ENCODE measurements around the gene PPP1CA. TPM values are rescaled to one million over a fixed set of nuclear protein-coding genes. Genes with fewer than 3 reads are reported as not detected.
"Not testable (repeated sequence)": the region's sequence is repeated elsewhere in the genome, so short reads cannot be mapped to it uniquely, and the experiment has no call there.

The PPP1CA gene
- total RNA-seq, 2 donors from 2014 or later: 211 to 244 TPM

DNA sequence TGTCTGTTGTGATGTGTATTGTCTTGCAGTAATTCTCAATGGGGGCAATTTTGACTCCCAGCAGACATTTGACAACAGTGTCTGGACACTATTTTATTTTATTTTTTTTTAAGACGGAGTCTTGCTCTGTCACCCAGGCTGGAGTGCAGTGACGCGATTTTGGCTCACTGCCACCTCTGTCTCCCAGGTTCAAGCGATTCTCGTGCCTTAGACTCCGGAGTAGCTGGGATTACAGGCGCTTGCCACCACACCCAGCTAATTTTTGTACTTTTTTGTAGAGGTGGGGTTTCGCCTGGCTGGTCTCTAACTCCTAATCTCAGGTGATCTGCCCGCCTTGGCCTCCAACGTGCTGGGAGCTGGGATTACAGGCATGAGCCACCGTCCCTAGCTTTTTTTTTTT is 28.1 kb upstream of the PPP1CA start:
- ATAC-seq (replicated peaks in 1 of 2): no peak
- Mint-ChIP-seq H3K27ac (peak overlapping the region; percentile 65), H3K36me3 (ENCODE audit: insufficient read depth in 2 of 2) (peaks cover 0 to 8% of the 10 kb centered on the region in 2 donors), H3K4me1 (ENCODE audit: low read depth) (peaks cover 61% of the 10 kb centered on the region), H3K4me3 (peak overlapping the region; percentile 91 to 99), H3K27me3 (ENCODE audit: low read depth) (no peaks in the 10 kb centered on the region), H3K9me3 (no peaks in the 10 kb centered on the region)
- DNase-seq: no peak

DNA sequence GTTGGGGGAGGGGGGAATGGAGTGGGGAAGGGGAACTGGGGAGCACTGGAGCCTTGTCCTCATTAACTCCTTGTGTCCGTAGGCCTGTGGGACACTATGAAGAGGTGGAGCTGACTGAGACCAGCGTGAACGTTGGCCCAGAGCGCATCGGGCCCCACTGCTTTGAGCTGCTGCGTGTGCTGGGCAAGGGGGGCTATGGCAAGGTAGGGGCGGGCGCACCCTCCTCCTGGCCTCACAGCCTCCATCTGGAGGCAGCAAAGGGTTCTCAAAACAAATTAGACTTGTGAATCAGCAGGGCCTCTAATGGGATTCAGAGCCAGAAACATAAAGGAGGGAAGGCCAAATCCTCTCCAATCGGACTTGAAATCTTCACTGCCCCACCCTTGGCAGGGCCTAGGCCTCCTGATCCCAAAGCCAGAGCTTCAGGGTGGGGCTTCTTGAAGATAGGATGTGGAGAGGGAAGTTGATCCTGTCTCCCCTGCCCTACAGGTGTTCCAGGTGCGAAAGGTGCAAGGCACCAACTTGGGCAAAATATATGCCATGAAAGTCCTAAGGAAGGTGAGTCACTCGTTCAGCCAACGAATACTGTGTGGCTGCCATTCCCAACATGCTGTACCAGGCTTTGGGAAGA is 27.5 kb upstream of the PPP1CA start:
- H3K4me1 Mint-ChIP-seq (ENCODE audit: low read depth): peaks cover 58% of the 10 kb centered on the region
- ATAC-seq (replicated peaks in 1 of 2): no peak
- peak in 1 of 2 donors; percentile 8 for DNase-seq
- no peaks in the 10 kb centered on the region for H3K9me3 Mint-ChIP-seq
- H3K36me3 Mint-ChIP-seq (ENCODE audit: insufficient read depth in 2 of 2): peaks cover 0 to 7% of the 10 kb centered on the region in 2 donors
- H3K27ac Mint-ChIP-seq: peak overlapping the region; percentile 89
- H3K27me3 Mint-ChIP-seq (ENCODE audit: low read depth): no peaks in the 10 kb centered on the region
- peak overlapping the region; percentile 91 to 99 for H3K4me3 Mint-ChIP-seq

DNA sequence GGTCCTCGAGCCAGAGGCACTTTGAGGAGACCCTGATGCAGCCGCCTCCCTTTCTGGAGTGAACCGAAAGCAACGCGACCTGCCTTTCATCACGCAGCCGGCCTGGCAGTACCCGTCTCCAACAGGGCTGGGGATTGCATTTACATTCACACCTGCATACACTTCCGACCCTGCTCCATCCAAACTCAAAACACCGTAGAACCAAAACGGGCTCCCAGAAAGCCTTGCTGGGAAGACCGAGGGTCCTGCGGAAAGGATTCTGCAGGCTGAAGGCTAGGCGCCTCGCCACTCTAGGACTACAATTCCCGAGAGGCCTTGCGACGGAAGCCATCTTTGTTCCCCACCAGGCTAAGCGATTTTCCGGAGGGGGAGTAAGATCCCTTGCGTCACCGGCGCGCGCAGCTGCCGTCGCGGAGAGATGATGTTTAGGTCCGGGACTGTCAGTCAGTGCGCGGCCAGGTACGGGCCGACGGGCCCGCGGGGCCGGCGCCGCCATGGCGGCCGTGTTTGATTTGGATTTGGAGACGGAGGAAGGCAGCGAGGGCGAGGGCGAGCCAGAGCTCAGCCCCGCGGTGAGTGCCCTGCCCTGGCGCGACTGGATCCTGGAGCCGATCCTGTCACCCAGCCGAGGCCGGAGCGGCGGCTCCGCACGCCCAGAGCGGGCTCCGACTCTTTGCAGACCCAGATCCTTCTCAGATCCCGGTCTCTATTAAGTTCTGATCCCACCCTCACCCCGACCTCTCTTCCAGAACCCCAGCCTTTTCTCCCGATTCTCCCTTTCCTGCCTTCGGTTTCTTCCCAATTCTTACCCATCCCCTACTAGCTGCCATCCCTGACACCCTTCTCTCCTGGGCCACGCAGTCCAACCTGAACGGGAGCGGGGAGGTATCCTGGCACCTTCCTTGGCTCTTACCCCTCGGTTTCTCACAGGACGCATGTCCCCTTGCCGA is 26.7 kb upstream of the PPP1CA start, which contains the start of gene RPS6KB2:
RPS6KB2 (plus strand) TSS at position 443 of the 950 bp plus-strand sequence; CDS start at position 495, 52 bp downstream.
- Mint-ChIP-seq H3K36me3 (ENCODE audit: insufficient read depth in 2 of 2) (peaks cover 0 to 7% of the 10 kb centered on the region in 2 donors), H3K27ac (peak within 1 kb of the TSS; percentile 96), H3K9me3 (no peaks in the 10 kb centered on the region), H3K4me3 (peak within 1 kb of the TSS; percentile 91 to 99), H3K27me3 (ENCODE audit: low read depth) (no peaks in the 10 kb centered on the region), H3K4me1 (ENCODE audit: low read depth) (peaks cover 52% of the 10 kb centered on the region)
- ATAC-seq (replicated peaks in 1 of 2): peak; percentile 92 to 95
- DNase-seq: peak; percentile 99

DNA sequence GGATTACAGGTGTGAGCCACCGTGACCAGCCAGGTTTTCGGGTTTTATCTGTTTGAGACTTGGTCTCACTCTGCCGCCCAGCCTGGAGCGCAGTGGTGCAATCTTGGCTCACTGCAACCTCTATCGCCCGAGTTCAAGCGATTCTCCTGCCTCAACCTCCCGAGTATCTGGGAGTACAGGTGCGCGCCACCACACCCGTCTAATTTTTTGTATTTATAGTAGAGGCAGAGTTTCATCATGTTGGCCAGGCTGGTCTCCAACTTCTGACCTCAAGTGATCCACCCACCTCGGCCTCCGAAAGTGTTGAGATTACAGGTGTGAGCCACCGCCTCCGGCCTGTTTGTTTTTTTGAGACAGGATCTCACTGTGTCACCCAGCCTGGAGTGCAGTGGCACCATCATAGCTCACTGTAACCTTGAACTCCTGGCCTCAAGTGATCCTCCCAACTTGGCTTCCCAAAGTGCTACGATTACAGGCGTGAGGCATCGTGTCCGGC is 25.8 kb upstream of the PPP1CA start:
- ATAC-seq (replicated peaks in 1 of 2): peak in 1 of 2 donors; percentile 15

DNA sequence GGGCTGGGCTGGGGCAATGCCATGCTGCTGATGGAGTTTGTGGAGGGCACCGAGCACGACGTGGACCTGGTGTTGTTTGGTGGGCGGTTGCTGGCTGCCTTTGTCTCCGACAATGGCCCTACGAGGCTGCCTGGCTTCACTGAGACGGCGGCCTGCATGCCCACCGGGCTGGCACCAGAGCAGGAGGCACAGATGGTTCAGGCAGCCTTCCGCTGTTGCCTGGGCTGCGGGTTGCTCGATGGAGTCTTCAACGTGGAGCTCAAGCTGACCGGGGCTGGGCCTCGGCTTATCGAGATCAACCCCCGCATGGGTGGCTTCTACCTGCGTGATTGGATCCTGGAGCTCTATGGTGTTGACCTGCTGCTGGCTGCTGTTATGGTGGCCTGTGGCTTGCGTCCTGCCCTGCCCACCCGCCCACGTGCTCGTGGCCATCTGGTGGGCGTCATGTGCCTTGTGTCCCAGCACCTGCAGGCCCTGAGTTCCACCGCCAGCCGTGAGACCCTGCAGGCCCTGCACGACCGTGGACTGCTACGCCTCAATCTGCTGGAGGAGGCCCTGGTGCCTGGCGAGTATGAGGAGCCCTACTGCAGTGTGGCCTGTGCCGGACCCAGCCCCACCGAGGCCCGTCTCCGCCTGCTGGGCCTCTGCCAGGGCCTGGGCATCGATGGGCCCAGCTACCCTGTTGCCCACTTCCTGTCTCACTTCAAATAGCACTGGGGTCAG is 22.4 kb upstream of the PPP1CA start:
- H3K4me3 Mint-ChIP-seq: no peak overlapping the region

More for the DNA sequence above, 25.8 kb upstream of the PPP1CA start:
- not testable (repeated sequence) for H3K36me3 Mint-ChIP-seq (ENCODE audit: insufficient read depth in 2 of 2); H3K9me3 Mint-ChIP-seq; H3K27me3 Mint-ChIP-seq (ENCODE audit: low read depth)
- H3K27ac Mint-ChIP-seq: peak overlapping the region; percentile 96
- peak overlapping the region; percentile 91 to 99 for H3K4me3 Mint-ChIP-seq
- DNase-seq: peak in 1 of 2 donors; percentile 41
- H3K4me1 Mint-ChIP-seq (ENCODE audit: low read depth): peaks cover 50% of the 10 kb centered on the region

DNA sequence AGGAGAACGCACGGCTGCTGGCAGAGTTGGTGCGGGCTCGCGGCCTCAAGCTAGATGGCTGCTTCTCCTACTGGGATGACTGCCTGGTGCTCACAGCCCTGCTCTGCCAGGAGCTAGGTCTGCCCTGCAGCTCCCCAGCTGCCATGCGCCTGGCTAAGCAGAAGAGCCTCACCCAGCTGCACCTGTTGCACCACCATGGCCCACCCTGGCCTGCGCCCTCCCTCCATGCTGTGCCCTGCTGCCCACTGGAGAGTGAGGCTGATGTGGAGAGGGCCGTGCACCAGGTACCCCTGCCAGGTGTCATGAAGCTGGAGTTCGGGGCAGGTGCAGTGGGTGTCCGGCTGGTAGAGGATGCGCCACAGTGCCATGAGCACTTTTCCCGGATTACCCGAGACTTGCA is 21.8 kb upstream of the PPP1CA start:
- DNase-seq (no peak), ATAC-seq (replicated peaks in 1 of 2) (no peak)
- H3K27me3 Mint-ChIP-seq (ENCODE audit: low read depth): no peaks in the 10 kb centered on the region
- H3K36me3 Mint-ChIP-seq (ENCODE audit: insufficient read depth in 2 of 2): no peaks in the 10 kb centered on the region
- H3K4me3 Mint-ChIP-seq: no peak overlapping the region
- H3K4me1 Mint-ChIP-seq (ENCODE audit: low read depth): peaks cover 46% of the 10 kb centered on the region
- H3K9me3 Mint-ChIP-seq: no peaks in the 10 kb centered on the region
- H3K27ac Mint-ChIP-seq: no peak overlapping the region

More for the DNA sequence above, 22.4 kb upstream of the PPP1CA start:
- Mint-ChIP-seq H3K4me1 (ENCODE audit: low read depth) (peaks cover 42% of the 10 kb centered on the region), H3K27ac (no peak overlapping the region), H3K9me3 (no peaks in the 10 kb centered on the region), H3K36me3 (ENCODE audit: insufficient read depth in 2 of 2) (no peaks in the 10 kb centered on the region), H3K27me3 (ENCODE audit: low read depth) (no peaks in the 10 kb centered on the region)
- no peak for ATAC-seq (replicated peaks in 1 of 2)
- no peak for DNase-seq

DNA sequence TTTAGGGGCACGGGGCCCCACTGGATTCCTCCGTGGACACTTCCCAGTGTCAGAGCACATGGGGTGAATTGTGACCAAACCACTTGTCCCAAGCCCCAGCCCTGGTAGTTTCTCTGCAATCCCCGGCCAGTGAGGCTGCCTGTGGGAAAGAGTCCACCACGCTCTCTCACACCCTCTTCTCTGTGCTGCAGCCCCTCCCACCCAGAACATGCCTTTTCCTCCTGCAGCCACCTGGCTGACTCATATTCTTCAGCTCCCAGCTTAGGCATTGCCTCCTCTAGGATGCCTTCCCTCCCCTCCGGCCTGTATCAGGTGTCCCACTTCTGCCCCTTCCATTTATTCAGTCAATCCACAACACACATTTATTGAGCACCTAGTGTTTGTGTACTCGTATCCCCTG is 21.2 kb upstream of the PPP1CA start:
- ATAC-seq (replicated peaks in 1 of 2): no peak
- Mint-ChIP-seq H3K4me3 (no peak overlapping the region), H3K36me3 (ENCODE audit: insufficient read depth in 2 of 2) (no peaks in the 10 kb centered on the region), H3K27ac (no peak overlapping the region), H3K27me3 (ENCODE audit: low read depth) (no peaks in the 10 kb centered on the region), H3K9me3 (no peaks in the 10 kb centered on the region), H3K4me1 (ENCODE audit: low read depth) (peaks cover 51% of the 10 kb centered on the region)
- no peak for DNase-seq

DNA sequence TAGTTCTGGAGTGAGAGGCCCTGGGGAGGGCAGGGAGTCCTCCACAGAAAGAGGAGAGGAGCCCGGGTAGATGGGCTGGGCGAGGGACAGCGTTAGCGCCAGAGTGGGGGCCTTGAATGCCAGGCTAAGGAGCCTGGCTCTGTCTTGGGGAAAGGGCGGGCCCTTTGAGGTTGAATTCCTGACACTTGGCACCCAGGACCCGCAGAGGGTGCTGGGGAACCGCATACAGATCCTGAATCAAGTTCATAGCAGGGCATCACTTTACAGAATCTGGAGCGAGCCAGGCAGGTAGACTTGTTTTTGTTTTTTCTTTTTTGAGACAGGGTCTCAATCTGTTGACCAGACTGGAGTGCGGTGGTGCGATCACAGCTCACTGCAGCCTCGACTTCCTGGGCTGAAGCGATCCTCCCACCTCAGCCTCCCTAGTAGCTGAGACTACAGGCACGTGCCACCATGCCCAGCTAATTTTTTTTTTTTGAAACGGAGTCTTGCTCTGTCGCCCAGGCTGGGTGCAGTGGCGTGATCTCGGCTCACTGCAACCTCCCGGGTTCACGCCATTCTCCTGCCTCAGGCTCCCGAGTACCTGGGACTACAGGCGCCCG is 19.9 kb upstream of the PPP1CA start:
- DNase-seq (no peak), ATAC-seq (replicated peaks in 1 of 2) (no peak)
- peak overlapping the region; percentile 74 to 83 for H3K4me3 Mint-ChIP-seq
- no peaks in the 10 kb centered on the region for H3K9me3 Mint-ChIP-seq
- no peak overlapping the region for H3K27ac Mint-ChIP-seq
- no peaks in the 10 kb centered on the region for H3K36me3 Mint-ChIP-seq (ENCODE audit: insufficient read depth in 2 of 2)
- peaks cover 51% of the 10 kb centered on the region for H3K4me1 Mint-ChIP-seq (ENCODE audit: low read depth)
- H3K27me3 Mint-ChIP-seq (ENCODE audit: low read depth): no peaks in the 10 kb centered on the region

DNA sequence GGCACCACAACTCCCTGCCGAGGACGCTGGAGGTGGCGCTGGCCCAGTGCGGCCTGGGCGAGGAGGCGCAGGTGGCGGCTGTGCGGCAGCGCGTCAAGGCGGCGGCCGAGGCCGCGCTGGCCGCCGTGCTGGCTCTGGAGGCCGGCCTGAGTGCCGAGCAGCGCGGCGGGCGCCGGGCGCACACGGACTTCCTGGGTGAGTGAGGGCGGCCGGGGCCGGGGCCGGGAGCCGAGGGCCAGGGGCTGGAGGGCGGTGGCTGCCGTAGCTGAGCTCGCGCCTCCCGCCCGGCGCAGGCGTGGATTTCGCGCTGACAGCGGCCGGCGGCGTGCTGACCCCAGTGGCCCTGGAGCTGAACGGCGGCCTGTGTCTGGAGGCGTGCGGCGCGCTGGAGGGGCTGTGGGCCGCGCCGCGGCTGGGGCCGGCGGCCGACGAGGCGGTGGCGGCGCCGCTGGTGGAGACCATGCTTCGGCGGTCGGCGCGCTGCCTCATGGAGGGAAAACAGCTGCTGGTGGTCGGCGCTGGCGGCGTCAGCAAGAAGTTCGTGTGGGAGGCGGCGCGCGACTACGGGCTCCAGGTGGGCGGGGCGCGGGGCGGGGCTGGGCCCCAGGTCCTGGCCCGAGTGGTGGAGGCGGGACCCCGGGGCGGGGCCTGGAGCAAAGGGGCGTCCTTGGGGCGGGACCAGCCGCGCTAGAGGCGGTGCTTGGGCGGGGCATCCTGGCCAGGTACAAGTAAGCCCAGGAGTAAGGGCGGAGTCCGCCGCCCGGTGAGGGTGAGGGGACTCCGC is 19.2 kb upstream of the PPP1CA start:
- DNase-seq (peak; percentile 97 to 100), ATAC-seq (replicated peaks in 1 of 2) (peak; percentile 91)
- Mint-ChIP-seq H3K4me1 (ENCODE audit: low read depth) (peaks cover 56% of the 10 kb centered on the region), H3K4me3 (peak overlapping the region; percentile 86 to 88), H3K27me3 (ENCODE audit: low read depth) (no peaks in the 10 kb centered on the region), H3K9me3 (no peaks in the 10 kb centered on the region), H3K36me3 (ENCODE audit: insufficient read depth in 2 of 2) (no peaks in the 10 kb centered on the region), H3K27ac (no peak overlapping the region)

DNA sequence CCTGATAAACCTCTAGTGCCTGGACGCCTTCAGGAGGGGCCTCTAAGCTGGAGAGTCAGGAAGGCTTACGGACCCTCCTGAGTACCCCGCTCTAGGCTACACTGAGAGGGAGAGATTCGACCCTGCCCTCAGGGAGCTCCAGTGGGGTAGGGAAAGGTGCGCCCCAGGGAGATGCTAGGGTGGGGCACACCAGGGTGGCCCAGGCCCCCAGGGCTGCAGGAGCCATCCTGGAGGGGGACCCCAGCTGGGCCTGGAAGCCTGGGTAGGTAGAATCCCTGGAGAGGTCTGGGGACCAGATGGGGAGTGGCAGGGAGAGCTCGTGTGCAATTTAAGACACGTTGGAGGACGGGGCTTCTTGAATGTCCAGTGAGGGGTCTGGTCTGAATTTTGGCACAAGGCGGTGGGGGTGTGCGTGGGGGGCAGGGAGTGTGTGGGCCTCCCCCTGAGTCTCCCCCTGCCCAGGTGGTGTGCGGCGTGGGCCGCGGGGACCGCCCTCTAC is 18.5 kb upstream of the PPP1CA start:
- DNase-seq: no peak
- no peak overlapping the region for H3K27ac Mint-ChIP-seq
- H3K9me3 Mint-ChIP-seq: no peaks in the 10 kb centered on the region
- ATAC-seq (replicated peaks in 1 of 2): no peak
- H3K36me3 Mint-ChIP-seq (ENCODE audit: insufficient read depth in 2 of 2): no peaks in the 10 kb centered on the region
- no peaks in the 10 kb centered on the region for H3K27me3 Mint-ChIP-seq (ENCODE audit: low read depth)
- H3K4me1 Mint-ChIP-seq (ENCODE audit: low read depth): peaks cover 56% of the 10 kb centered on the region
- peak overlapping the region; percentile 86 to 88 for H3K4me3 Mint-ChIP-seq

DNA sequence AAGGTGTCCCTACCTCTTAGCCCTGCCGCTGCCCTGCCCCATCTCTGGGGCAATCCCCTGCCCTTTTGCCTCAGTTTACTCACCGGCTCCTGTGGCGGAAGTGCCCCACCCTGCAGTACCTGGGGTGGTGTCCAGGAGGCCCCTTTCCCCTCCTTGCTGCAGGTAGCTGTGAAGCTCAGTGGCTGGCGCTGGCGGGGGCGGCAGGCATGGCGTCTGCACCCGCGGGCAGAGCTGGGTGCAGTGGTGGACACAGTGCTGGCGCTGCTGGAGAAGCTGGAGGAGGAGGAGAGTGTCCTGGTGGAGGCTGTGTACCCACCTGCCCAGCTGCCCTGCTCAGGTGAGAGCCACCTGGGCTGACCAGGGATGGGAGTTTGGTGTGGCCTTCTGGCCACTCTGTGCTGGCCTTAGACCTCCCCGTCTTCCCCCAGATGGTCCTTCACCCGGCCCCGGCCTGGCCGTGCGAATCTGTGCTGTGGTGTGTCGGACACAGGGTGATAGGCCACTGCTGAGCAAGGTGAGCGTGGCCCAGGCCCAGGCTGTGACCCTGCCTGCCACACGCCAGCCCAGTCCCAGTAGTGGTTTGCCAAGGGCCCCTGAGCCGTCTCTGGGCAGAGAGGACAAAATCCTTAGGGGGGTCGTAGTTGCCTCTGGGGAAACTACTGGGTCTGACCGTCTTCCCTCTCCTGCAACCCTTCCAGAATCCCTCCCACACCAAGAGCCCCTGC is 17.8 kb upstream of the PPP1CA start:
- H3K27ac Mint-ChIP-seq: no peak overlapping the region
- ATAC-seq (replicated peaks in 1 of 2): no peak
- peaks cover 56% of the 10 kb centered on the region for H3K4me1 Mint-ChIP-seq (ENCODE audit: low read depth)
- H3K36me3 Mint-ChIP-seq (ENCODE audit: insufficient read depth in 2 of 2): no peaks in the 10 kb centered on the region
- DNase-seq: no peak
- H3K4me3 Mint-ChIP-seq: peak overlapping the region; percentile 86 to 88
- no peaks in the 10 kb centered on the region for H3K9me3 Mint-ChIP-seq
- no peaks in the 10 kb centered on the region for H3K27me3 Mint-ChIP-seq (ENCODE audit: low read depth)

Measured in activated T-cell treated with anti-CD3 and anti-CD28 coated beads, Interleukin-2, amount 50 U/mL, for 72 hours (primary cell).